OCI-LY7 (cell line): Measurements from ENCODE around the gene NOVA2.

ENCODE experiments used
- EZH2phosphoT487 ChIP-seq: fragments of 200-600 bp; sonication (generic); IDR thresholded peaks from 2 replicates; pipeline ENCODE4 v1.6.1; 2018; ENCODE audit warnings: low read depth, borderline replicate concordance, mild to moderate bottlenecking, mixed run types, antibody characterized with exemption, low read length, moderate library complexity, mixed read lengths
- TF ChIP-seq, protein P1 (sequence below): fragments of 200-600 bp; sonication (generic); conservative IDR thresholded peaks from 2 replicates; pipeline ENCODE4 v1.5.1; 2014; ENCODE audit warnings: mild to moderate bottlenecking, antibody characterized with exemption, low read length, moderate library complexity, mixed read lengths

DNA sequence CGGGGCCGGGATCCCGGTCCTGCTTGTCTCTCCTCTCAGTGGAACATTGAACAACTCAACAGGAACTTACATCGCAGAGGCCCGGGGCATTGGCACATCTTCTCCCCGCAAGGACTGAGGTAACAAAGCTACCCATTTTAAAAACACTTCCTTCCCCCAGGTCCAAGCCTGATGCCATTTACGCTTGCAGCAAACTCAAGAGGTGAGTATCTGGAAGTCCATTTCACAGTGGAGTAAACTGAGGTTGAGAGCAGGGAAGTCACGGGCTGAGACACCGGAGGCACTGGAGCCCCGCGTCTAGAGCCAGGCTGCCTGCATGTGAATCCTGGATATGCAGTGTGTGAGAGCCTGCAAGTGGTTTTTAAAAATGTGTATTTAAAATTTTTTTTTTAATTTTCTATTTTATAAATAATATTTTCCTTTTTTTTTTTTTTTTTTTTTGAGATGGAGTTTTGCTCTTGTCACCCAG lies 49.7 kb upstream of the NOVA2 start:
- TF ChIP-seq, protein P1, sequence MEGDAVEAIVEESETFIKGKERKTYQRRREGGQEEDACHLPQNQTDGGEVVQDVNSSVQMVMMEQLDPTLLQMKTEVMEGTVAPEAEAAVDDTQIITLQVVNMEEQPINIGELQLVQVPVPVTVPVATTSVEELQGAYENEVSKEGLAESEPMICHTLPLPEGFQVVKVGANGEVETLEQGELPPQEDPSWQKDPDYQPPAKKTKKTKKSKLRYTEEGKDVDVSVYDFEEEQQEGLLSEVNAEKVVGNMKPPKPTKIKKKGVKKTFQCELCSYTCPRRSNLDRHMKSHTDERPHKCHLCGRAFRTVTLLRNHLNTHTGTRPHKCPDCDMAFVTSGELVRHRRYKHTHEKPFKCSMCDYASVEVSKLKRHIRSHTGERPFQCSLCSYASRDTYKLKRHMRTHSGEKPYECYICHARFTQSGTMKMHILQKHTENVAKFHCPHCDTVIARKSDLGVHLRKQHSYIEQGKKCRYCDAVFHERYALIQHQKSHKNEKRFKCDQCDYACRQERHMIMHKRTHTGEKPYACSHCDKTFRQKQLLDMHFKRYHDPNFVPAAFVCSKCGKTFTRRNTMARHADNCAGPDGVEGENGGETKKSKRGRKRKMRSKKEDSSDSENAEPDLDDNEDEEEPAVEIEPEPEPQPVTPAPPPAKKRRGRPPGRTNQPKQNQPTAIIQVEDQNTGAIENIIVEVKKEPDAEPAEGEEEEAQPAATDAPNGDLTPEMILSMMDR, result no peak
- no peak for TF ChIP-seq EZH2phosphoT487
